OCI-LY3 (cell line): ENCODE measurements around the gene GPR37L1.

ENCODE experiments used
- H2AFZ ChIP-seq: fragments of 200-600, 300-600 bp; shearing (Covaris generic); 2 replicates; pipeline ENCODE4 v1.6.0; 2014; ENCODE audit warnings: antibody characterized with exemption, low read depth, low read length
- H3K27ac ChIP-seq: fragments of 200-600, 300-600 bp; sonication (generic); 2 replicates; pipeline ENCODE4 v1.5.1; 2014; ENCODE audit warnings: mild to moderate bottlenecking, low read length, moderate library complexity, mixed read lengths
- H3K27me3 ChIP-seq: fragments of 200-600, 300-600 bp; sonication (generic); 2 replicates; pipeline ENCODE4 v1.6.1; 2014; ENCODE audit warnings: low read depth, low read length, mixed read lengths
- H3K36me3 ChIP-seq: fragments of 200-600, 300-600 bp; sonication (generic); replicated peaks from 2 replicates; pipeline ENCODE3; 2014; ENCODE audit warnings: low read depth, low read length, mixed read lengths
- H3K4me1 ChIP-seq: fragments of 300-600, 200-600 bp; sonication (generic); 2 replicates; pipeline ENCODE4 v1.6.1; 2014; ENCODE audit warnings: low read length, mixed read lengths
- H3K4me2 ChIP-seq: fragments of 200-600, 300-600 bp; sonication (generic); 2 replicates; pipeline ENCODE4 v1.6.1; 2014; ENCODE audit warnings: low read length, mixed read lengths
- H3K4me3 ChIP-seq: fragments of 300-600, 200-600 bp; sonication (generic); 2 replicates; pipeline ENCODE4 v1.5.1; 2014; ENCODE audit warnings: antibody characterized with exemption, mild to moderate bottlenecking, low read length, moderate library complexity
- H3K79me2 ChIP-seq: fragments of 300-600, 200-600 bp; shearing (Covaris generic); 2 replicates; pipeline ENCODE4 v1.6.1; 2014; ENCODE audit warnings: mild to moderate bottlenecking, low read length, mixed read lengths
- H3K9ac ChIP-seq: fragments of 300-600, 200-600 bp; shearing (Covaris generic); 2 replicates; pipeline ENCODE4 v1.6.0; 2014; ENCODE audit warnings: mild to moderate bottlenecking, low read length, moderate library complexity
- H3K9me3 ChIP-seq: fragments of 200-600, 300-600 bp; shearing (Covaris generic); 2 replicates; pipeline ENCODE4 v1.6.1; 2014; ENCODE audit warnings: low read length, mixed read lengths; ENCODE audit not compliant: insufficient read depth
- H4K20me1 ChIP-seq: fragments of 200-600, 300-600 bp; sonication (generic); 2 replicates; pipeline ENCODE4 v1.6.1; 2016; ENCODE audit warnings: low read length, mixed read lengths; ENCODE audit not compliant: insufficient read depth
- EZH2phosphoT487 ChIP-seq: fragments of 200-600 bp; shearing (Covaris generic); IDR thresholded peaks from 2 replicates; pipeline ENCODE4 v1.6.1; 2018; ENCODE audit warnings: antibody characterized with exemption, mixed run types, low read depth
- TF ChIP-seq, protein P1 (sequence below): fragments of 200-600, 300-600 bp; sonication (generic); IDR thresholded peaks from 2 replicates; pipeline ENCODE4 v1.5.1; 2014; ENCODE audit warnings: antibody characterized with exemption, low read length, low read depth

Gene GPR37L1

GRCh38 chr1:202127061-202127460 is 4.3 kb downstream of the GPR37L1 start:
- H3K4me1 ChIP-seq = no peaks in the 10 kb centered on the region
- no peak overlapping the region for H3K4me2 ChIP-seq
- H4K20me1 ChIP-seq = no peaks in the 10 kb centered on the region
- no peaks in the 10 kb centered on the region for H3K9me3 ChIP-seq
- peaks cover 1% of the 10 kb centered on the region for H3K36me3 ChIP-seq
- no peak overlapping the region for H3K4me3 ChIP-seq
- TF ChIP-seq EZH2phosphoT487 = no peak
- H3K27me3 ChIP-seq = peaks cover 20% of the 10 kb centered on the region
- no peak overlapping the region for H3K27ac ChIP-seq
- H2AFZ ChIP-seq = no peak overlapping the region
- no peaks in the 10 kb centered on the region for H3K79me2 ChIP-seq
- no peak overlapping the region for H3K9ac ChIP-seq

- Histone ChIP-seq H3K79me2 (no peaks in the 10 kb centered on the region), H3K27me3 (peaks cover 20% of the 10 kb centered on the region), H3K4me3 (no peak overlapping the region), H3K27ac (no peak overlapping the region), H3K36me3 (peaks cover 10% of the 10 kb centered on the region), H3K9me3 (no peaks in the 10 kb centered on the region), H4K20me1 (no peaks in the 10 kb centered on the region), H3K9ac (no peak overlapping the region), H3K4me2 (no peak overlapping the region), H3K4me1 (no peaks in the 10 kb centered on the region), H2AFZ (no peak overlapping the region)
- TF ChIP-seq EZH2phosphoT487 = no peak
- TF ChIP-seq, protein P1, sequence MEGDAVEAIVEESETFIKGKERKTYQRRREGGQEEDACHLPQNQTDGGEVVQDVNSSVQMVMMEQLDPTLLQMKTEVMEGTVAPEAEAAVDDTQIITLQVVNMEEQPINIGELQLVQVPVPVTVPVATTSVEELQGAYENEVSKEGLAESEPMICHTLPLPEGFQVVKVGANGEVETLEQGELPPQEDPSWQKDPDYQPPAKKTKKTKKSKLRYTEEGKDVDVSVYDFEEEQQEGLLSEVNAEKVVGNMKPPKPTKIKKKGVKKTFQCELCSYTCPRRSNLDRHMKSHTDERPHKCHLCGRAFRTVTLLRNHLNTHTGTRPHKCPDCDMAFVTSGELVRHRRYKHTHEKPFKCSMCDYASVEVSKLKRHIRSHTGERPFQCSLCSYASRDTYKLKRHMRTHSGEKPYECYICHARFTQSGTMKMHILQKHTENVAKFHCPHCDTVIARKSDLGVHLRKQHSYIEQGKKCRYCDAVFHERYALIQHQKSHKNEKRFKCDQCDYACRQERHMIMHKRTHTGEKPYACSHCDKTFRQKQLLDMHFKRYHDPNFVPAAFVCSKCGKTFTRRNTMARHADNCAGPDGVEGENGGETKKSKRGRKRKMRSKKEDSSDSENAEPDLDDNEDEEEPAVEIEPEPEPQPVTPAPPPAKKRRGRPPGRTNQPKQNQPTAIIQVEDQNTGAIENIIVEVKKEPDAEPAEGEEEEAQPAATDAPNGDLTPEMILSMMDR = no peak
These were observed 5.3 kb downstream of the GPR37L1 start for GRCh38 chr1:202127836-202128622.

DNA sequence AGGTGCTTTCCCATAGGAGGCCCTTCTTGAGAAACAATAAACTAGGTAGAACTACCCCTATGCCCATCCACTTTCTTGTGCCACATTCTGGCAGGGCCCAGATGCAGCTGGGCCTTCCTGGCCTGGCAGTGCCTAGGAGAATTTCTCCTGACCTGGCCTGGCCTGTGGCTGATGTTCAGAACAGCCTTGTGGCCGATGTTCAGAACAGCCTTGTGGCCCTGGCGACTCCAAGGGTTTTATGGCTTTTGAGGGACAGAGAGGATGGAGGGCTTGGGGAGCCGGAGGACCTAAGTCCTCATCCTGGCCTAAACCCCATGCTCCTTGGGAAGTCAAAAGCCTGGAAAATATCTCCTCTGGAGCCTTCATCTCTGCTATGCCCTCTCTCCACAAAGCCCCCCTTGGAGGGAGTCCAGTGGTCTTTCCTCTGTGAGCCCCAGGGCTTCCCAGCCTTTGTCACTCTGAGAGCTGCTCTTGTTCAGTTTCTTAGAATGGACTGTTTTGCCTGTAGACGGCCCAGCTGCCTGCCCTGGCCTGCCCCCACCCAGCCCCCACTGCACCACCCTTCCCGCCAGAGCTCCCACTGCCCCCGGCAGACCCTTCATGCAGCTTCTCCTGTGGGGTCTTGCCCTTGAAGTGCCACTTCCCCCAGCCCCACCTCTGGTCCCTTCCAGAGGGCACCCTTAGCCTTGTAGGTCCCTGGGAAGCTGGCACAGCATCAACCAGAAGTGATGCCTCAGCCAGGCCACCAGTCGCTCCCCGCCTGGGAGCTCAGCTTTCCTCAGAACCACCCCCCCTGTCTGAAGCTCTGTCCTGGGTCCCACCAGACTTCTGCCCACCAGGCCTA is 7.0 kb downstream of the GPR37L1 start:
- H2AFZ ChIP-seq = no peak overlapping the region
- H3K27me3 ChIP-seq = 0 out of 2 replicates have a peak, but pooled peaks cover 5% of the 10 kb centered on the region
- TF ChIP-seq, protein P1 = no peak
- no peak for TF ChIP-seq EZH2phosphoT487
- H3K79me2 ChIP-seq = no peaks in the 10 kb centered on the region
- no peak overlapping the region for H3K4me3 ChIP-seq
- no peak overlapping the region for H3K27ac ChIP-seq
- H3K4me1 ChIP-seq = no peaks in the 10 kb centered on the region
- H3K4me2 ChIP-seq = no peak overlapping the region
- H3K9ac ChIP-seq = no peak overlapping the region
- H3K9me3 ChIP-seq = no peaks in the 10 kb centered on the region
- H4K20me1 ChIP-seq = no peaks in the 10 kb centered on the region
- peaks cover 24% of the 10 kb centered on the region for H3K36me3 ChIP-seq

- Histone ChIP-seq H3K27me3 (0 out of 2 replicates have a peak, but pooled peaks cover 1% of the 10 kb centered on the region), H3K9me3 (no peaks in the 10 kb centered on the region), H3K36me3 (peaks cover 28% of the 10 kb centered on the region), H2AFZ (no peak overlapping the region), H3K79me2 (no peaks in the 10 kb centered on the region), H3K4me2 (no peak overlapping the region), H4K20me1 (peaks cover 4% of the 10 kb centered on the region), H3K9ac (no peak overlapping the region), H3K27ac (no peak overlapping the region), H3K4me3 (no peak overlapping the region), H3K4me1 (no peaks in the 10 kb centered on the region)
- TF ChIP-seq, protein P1 = no peak
- TF ChIP-seq EZH2phosphoT487 = no peak
These were observed 7.6 kb downstream of the GPR37L1 start for GRCh38 chr1:202130297-202130721.
